Measurements from ENCODE around the gene SGMS1. TPM values are rescaled to one million over a fixed set of nuclear protein-coding genes. Genes with fewer than 3 reads are reported as not detected.

Gene SGMS1
- total and polyA plus RNA-seq, 11 donors, result 6.9 to 40.6 (median 19.6) TPM

GRCh38 chr10:50600286-50600685 is 23.5 kb downstream of the SGMS1 start:
- Histone ChIP-seq H3K4me1 (peaks cover 3 to 82% (median 41%) of the 10 kb centered on the region in 12 donors), H3K27ac (no peak overlapping the region), H3K27me3 (no peaks in the 10 kb centered on the region), H3K9me3 (no peaks in the 10 kb centered on the region), H3K4me3 (no peak overlapping the region), H3K36me3 (no peaks in the 10 kb centered on the region)
- TF ChIP-seq CTCF (IDR thresholded peaks at IDR 0.05) (no peak), POLR2A (IDR thresholded peaks at IDR 0.05) (no peak)
- 78 to 100% (median 94%) methylated on average over 1 of the region's 1 CpG for WGBS, 4 donors
- intact Hi-C loops (cut with DNase I), result no loop called here
- DNase-seq (no peak), ATAC-seq (no peak)

- 69 to 82% (median 78%) methylated on average over 3 of the region's 3 CpGs for WGBS, 4 donors
- TF ChIP-seq CTCF (IDR thresholded peaks at IDR 0.05), result no peak
- no peak for TF ChIP-seq POLR2A (IDR thresholded peaks at IDR 0.05)
- intact Hi-C loops (cut with DNase I), result no loop called here
- Histone ChIP-seq H3K4me3 (no peak overlapping the region), H3K36me3 (no peaks in the 10 kb centered on the region), H3K4me1 (peaks cover 0 to 60% (median 18%) of the 10 kb centered on the region in 12 donors), H3K9me3 (no peaks in the 10 kb centered on the region), H3K27me3 (no peaks in the 10 kb centered on the region), H3K27ac (no peak overlapping the region)
- no peak for DNase-seq
- no peak for ATAC-seq
These were observed 26.9 kb downstream of the SGMS1 start for GRCh38 chr10:50596897-50597296.

GRCh38 chr10:50596456-50596855 is 27.3 kb downstream of the SGMS1 start:
- Histone ChIP-seq H3K27ac (no peak overlapping the region), H3K36me3 (no peaks in the 10 kb centered on the region), H3K4me1 (peaks cover 0 to 57% (median 16%) of the 10 kb centered on the region in 12 donors), H3K27me3 (no peaks in the 10 kb centered on the region), H3K9me3 (no peaks in the 10 kb centered on the region), H3K4me3 (no peak overlapping the region)
- ATAC-seq (no peak), DNase-seq (no peak)
- TF ChIP-seq CTCF (IDR thresholded peaks at IDR 0.05) (no peak), POLR2A (IDR thresholded peaks at IDR 0.05) (no peak)
- 97 to 99% (median 98%) methylated on average over 2 of the region's 2 CpGs for WGBS, 4 donors
- intact Hi-C loops (cut with DNase I), result no loop called here

- H3K9me3 ChIP-seq, result no peaks in the 10 kb centered on the region
- DNase-seq (no peak), ATAC-seq (no peak)
- intact Hi-C loops (cut with DNase I), result no loop called here
- 76 to 84% (median 81%) methylated on average over 3 of the region's 3 CpGs for WGBS, 4 donors
- no peaks in the 10 kb centered on the region for H3K36me3 ChIP-seq
- H3K27me3 ChIP-seq, result no peaks in the 10 kb centered on the region
- peaks cover 0 to 51% (median 12%) of the 10 kb centered on the region in 12 donors for H3K4me1 ChIP-seq
- H3K4me3 ChIP-seq, result no peak overlapping the region
- no peak overlapping the region for H3K27ac ChIP-seq
- TF ChIP-seq POLR2A (IDR thresholded peaks at IDR 0.05) (no peak), CTCF (IDR thresholded peaks at IDR 0.05) (no peak)
These were observed 28.0 kb downstream of the SGMS1 start for GRCh38 chr10:50595785-50596184.

Data from heart left ventricle (tissue), 16 donors.